Activated CD8-positive, alpha-beta T cell treated with anti-CD3 and anti-CD28 coated beads for 36 hours (primary cell): ENCODE measurements around the gene MYOM3. TPM values are rescaled to one million over a fixed set of nuclear protein-coding genes. Genes with fewer than 3 reads are reported as not detected.

Source experiments
- ATAC-seq: fragments of 200-7000 bp; cut with Tn5 transposase; one replicate; pipeline ENCODE4 v1.10.0; 2021; ENCODE audit warnings: mild to moderate bottlenecking, moderate library complexity
- CTCF ChIA-PET: fragments of 350-600 bp; sonication (Branson Sonifier 250); formaldehyde crosslinking; loops from one replicate; lab custom pipeline; 2021; ENCODE audit warnings: antibody characterized with exemption; lab: Charles Lee
- POLR2A ChIA-PET: fragments of 350-600 bp; sonication (Branson Sonifier 250); formaldehyde crosslinking; loops from one replicate; lab custom pipeline; 2021; ENCODE audit warnings: antibody characterized with exemption; lab: Charles Lee
- DNase-seq: peaks from one replicate; pipeline ENCODE4 v3.0.0-alpha.2; 2020
- H3K27ac Mint-ChIP-seq: one replicate; pipeline ENCODE4 v1.8.0; 2021; ENCODE audit warnings: mild to moderate bottlenecking, mixed read lengths
- H3K27me3 Mint-ChIP-seq: one replicate; pipeline ENCODE4 v1.8.0; 2021; ENCODE audit warnings: mixed read lengths
- H3K36me3 Mint-ChIP-seq: one replicate; pipeline ENCODE4 v1.8.0; 2021; ENCODE audit warnings: low read depth, mixed read lengths
- H3K4me1 Mint-ChIP-seq: one replicate; pipeline ENCODE4 v1.8.0; 2021; ENCODE audit warnings: low read depth, mixed read lengths
- H3K4me3 Mint-ChIP-seq: one replicate; pipeline ENCODE4 v1.8.0; 2021; ENCODE audit warnings: mild to moderate bottlenecking, moderate library complexity, mixed read lengths
- H3K9me3 Mint-ChIP-seq: one replicate; pipeline ENCODE4 v1.8.0; 2021; ENCODE audit warnings: mixed read lengths
- CTCF ChIP-seq: fragments of 200-600 bp; IDR thresholded peaks from one replicate; pipeline ENCODE4 v1.8.0; 2022; ENCODE audit warnings: antibody characterized with exemption, mild to moderate bottlenecking
- intact Hi-C: fragments of 100-400 bp; cut with micrococcal nuclease; formaldehyde crosslinking; loops from one replicate; pipeline ENCODE4 v1.10.0; 2022
- total RNA-seq, 2 experiments: library from RNA; stranded (reverse); gene quantifications; one replicate each; pipeline ENCODE4 v1.2.3, GENCODE V29; 2021

The MYOM3 gene
- total RNA-seq, 2 experiments from 2014 or later = not detected

GRCh38 chr1:24103879-24104278, 8.1 kb downstream of the MYOM3 start:
- Mint-ChIP-seq H3K27ac (no peak overlapping the region), H3K4me1 (no peaks in the 10 kb centered on the region), H3K36me3 (no peaks in the 10 kb centered on the region), H3K27me3 (no peaks in the 10 kb centered on the region), H3K4me3 (no peak overlapping the region), H3K9me3 (no peaks in the 10 kb centered on the region)
- intact Hi-C loops = no loop called here
- ATAC-seq = no peak
- no peak for TF ChIP-seq CTCF
- POLR2A ChIA-PET = interaction anchor here (0.8 kb wide), 1 partner anchor 8 kb away, joined by 3 read pairs; no protein-coding TSS in a partner anchor
- CTCF ChIA-PET = interaction anchor here (0.6 to 2.3 kb wide), 2 partner anchors 10 to 46 kb away, joined by 3 to 6 read pairs; no protein-coding TSS in a partner anchor
- no peak for DNase-seq

DNA sequence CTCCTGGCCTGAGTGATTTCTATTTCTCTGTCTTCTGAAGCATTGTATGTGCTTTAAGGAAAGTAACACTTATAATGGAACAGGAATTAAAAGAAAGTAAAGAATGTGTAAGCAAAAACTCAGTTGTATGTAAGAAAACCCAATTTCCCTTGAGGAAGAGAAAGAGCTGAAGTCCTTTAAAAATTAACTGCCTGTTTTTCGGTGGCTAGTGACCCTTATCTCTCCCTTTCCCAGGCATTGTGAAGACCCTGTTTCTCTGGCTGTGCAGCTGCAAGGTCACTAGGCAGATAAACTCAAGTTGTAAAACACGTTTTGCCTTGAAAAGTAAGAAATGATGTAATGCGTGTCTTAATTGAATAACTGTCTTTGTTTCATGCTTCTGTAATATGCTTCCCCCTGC, 8.5 kb downstream of the MYOM3 start:
- TF ChIP-seq CTCF = no peak
- no peak for ATAC-seq
- H3K27me3 Mint-ChIP-seq = no peaks in the 10 kb centered on the region
- no peaks in the 10 kb centered on the region for H3K9me3 Mint-ChIP-seq
- ChIA-PET CTCF (interaction anchor here (0.6 to 2.3 kb wide), 2 partner anchors 10 to 47 kb away, joined by 3 to 6 read pairs; no protein-coding TSS in a partner anchor), POLR2A (no interaction called here)
- no peaks in the 10 kb centered on the region for H3K4me1 Mint-ChIP-seq
- intact Hi-C loops = no loop called here
- H3K27ac Mint-ChIP-seq = no peak overlapping the region
- H3K4me3 Mint-ChIP-seq = no peak overlapping the region
- H3K36me3 Mint-ChIP-seq = no peaks in the 10 kb centered on the region
- DNase-seq = no peak

DNA sequence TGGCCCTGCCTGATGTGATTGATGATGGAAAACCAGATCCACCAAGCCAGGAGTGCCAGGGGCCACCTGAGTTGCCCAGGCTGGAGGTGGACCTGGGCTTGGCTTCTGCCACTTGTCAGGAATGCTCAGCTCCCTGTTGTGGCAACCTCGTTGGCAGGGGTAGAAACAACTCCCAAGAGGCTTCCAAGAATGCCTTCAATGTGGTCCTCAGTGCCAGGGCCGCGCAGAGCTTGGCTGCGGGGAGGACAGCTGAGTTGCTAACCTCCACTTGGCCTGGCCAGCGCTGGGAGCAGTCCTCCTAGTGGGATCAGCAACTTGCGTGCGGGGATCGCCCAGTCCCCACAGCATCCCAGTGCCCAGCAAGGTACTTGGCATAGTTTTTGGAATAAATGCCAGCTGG, 9.0 kb downstream of the MYOM3 start:
- POLR2A ChIA-PET = no interaction called here
- no peaks in the 10 kb centered on the region for H3K36me3 Mint-ChIP-seq
- H3K9me3 Mint-ChIP-seq = no peaks in the 10 kb centered on the region
- no peak overlapping the region for H3K27ac Mint-ChIP-seq
- no peak for TF ChIP-seq CTCF
- H3K4me1 Mint-ChIP-seq = no peaks in the 10 kb centered on the region
- H3K4me3 Mint-ChIP-seq = no peak overlapping the region
- intact Hi-C loops = no loop called here
- CTCF ChIA-PET = interaction anchor here (1.3 to 2.3 kb wide), 2 partner anchors 11 to 47 kb away, joined by 3 to 6 read pairs; no protein-coding TSS in a partner anchor
- DNase-seq (no peak), ATAC-seq (no peak)
- no peaks in the 10 kb centered on the region for H3K27me3 Mint-ChIP-seq

DNA sequence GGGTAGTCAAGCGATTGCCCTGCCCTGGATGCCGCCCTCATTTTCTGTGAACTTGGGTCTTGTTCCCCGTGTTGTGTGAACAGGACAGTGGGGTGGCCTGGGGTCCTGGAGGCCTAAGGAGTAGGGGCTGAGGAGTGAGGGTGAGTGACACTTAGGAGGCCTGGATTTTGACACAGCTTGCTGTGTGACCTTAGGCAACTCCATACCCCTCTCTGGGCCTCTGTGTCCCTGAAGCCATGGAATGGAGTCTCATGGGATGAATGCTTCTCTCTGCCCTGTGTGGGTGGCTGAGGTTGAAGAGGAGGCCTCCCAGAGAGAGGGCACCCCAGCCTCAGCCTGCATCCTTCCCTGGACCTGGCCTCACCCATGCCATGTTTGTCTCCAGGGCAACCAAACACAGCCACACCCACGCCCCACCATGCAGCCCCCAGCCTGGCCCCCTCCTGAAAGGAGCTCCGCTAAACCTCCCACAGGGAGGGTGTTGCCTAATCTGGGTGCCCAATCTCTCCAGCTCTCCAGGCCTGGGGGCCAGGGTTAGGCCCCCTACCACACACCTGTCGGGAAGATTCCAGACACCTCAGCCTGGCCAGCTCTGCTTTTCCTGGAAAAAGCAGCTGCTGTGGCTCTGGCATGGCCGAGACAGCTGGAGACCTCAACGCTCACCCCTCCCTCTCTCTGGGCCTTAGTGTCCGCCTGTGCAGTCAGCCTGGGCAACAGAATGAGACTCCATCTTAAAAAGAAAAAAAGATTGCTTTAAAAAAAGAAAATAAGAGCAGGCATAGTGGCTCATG, 9.9 kb downstream of the MYOM3 start:
- no peak for TF ChIP-seq CTCF
- ChIA-PET CTCF (interaction anchor here (0.6 to 2.3 kb wide), 3 partner anchors 12 to 50 kb away, joined by 3 to 6 read pairs (median 3); no protein-coding TSS in a partner anchor), POLR2A (interaction anchor here (1.0 kb wide), 1 partner anchor 123 kb away, joined by 3 read pairs; no protein-coding TSS in a partner anchor)
- Mint-ChIP-seq H3K27me3 (no peaks in the 10 kb centered on the region), H3K4me3 (no peak overlapping the region), H3K4me1 (no peaks in the 10 kb centered on the region), H3K9me3 (no peaks in the 10 kb centered on the region), H3K36me3 (no peaks in the 10 kb centered on the region), H3K27ac (no peak overlapping the region)
- ATAC-seq = no peak
- intact Hi-C loops = no loop called here
- DNase-seq = no peak
